NB4 (cell line): ENCODE data around the gene TSPAN15.
A peak's percentile ranks its signal among the peaks of the same experiment; 100 is the strongest.

Experiments used
- DNase-seq: peaks from one replicate; pipeline ENCODE4 v3.0.0; 2010; ENCODE audit warnings: low read depth
- H3K4me3 ChIP-seq: one replicate; pipeline ENCODE4 v1.5.1; 2011; ENCODE audit warnings: mild to moderate bottlenecking, low read depth, low read length, moderate library complexity
- CTCF ChIP-seq: IDR thresholded peaks from one replicate; pipeline ENCODE4 v1.5.1; 2012; ENCODE audit warnings: low read depth, low read length
- MAX ChIP-seq: IDR thresholded peaks from 2 replicates; pipeline ENCODE4 v1.6.1; 2011; ENCODE audit warnings: low read depth, low read length
- MYC ChIP-seq: IDR thresholded peaks from 2 replicates; pipeline ENCODE4 v1.6.1; 2011; ENCODE audit warnings: low read depth, low read length
- POLR2A ChIP-seq: IDR thresholded peaks from 2 replicates; pipeline ENCODE4 v1.6.1; 2011; ENCODE audit warnings: mild to moderate bottlenecking; ENCODE audit not compliant: insufficient read length; ENCODE audit errors: extremely low read depth

The TSPAN15 gene

GRCh38 chr10:69419744-69420126 is 31.5 kb upstream of the TSPAN15 start:
- DNase-seq = no peak
- no peak for TF ChIP-seq MAX
- no peak for TF ChIP-seq CTCF
- no peak for TF ChIP-seq POLR2A
- TF ChIP-seq MYC = no peak
- H3K4me3 ChIP-seq = no peak overlapping the region

- TF ChIP-seq CTCF (no peak), MAX (peak; percentile 92), POLR2A (no peak), MYC (peak; percentile 91)
- H3K4me3 ChIP-seq = no peak overlapping the region
- DNase-seq = peak; percentile 85
Observed at GRCh38 chr10:69421611-69422308, 29.5 kb upstream of the TSPAN15 start.

- TF ChIP-seq MAX (no peak), POLR2A (no peak), MYC (no peak), CTCF (no peak)
- no peak overlapping the region for H3K4me3 ChIP-seq
- no peak for DNase-seq
Observed at GRCh38 chr10:69422676-69423075, 28.6 kb upstream of the TSPAN15 start.

GRCh38 chr10:69425041-69425440 is 26.2 kb upstream of the TSPAN15 start:
- no peak overlapping the region for H3K4me3 ChIP-seq
- no peak for DNase-seq

GRCh38 chr10:69425511-69426298 is 25.6 kb upstream of the TSPAN15 start:
- DNase-seq = no peak
- no peak for TF ChIP-seq POLR2A
- peak; percentile 31; the same call in 1 of the 2 replicates for TF ChIP-seq MAX
- no peak overlapping the region for H3K4me3 ChIP-seq

More at GRCh38 chr10:69425041-69425440, 26.2 kb upstream of the TSPAN15 start:
- no peak for TF ChIP-seq POLR2A
- no peak for TF ChIP-seq MAX
- no peak for TF ChIP-seq CTCF
- no peak for TF ChIP-seq MYC

GRCh38 chr10:69426376-69426727 is 24.9 kb upstream of the TSPAN15 start:
- no peak overlapping the region for H3K4me3 ChIP-seq
- TF ChIP-seq MYC (no peak), CTCF (no peak), POLR2A (no peak), MAX (no peak)
- no peak for DNase-seq
